Omental fat pad (tissue), 4 donors: ENCODE results near the gene WDR44. TPM values are rescaled to one million over a fixed set of nuclear protein-coding genes. Genes with fewer than 3 reads are reported as not detected.

ENCODE experiments used
- ATAC-seq: fragments of 150-250 bp; one replicate; pipeline ENCODE4 v1.9.1; 2016; ENCODE audit warnings: mild to moderate bottlenecking, moderate library complexity; ENCODE audit not compliant: low FRiP score
- DNase-seq: peaks from one replicate; pipeline ENCODE4 v3.0.0-alpha.2; 2019; ENCODE audit warnings: low spot score
- total RNA-seq, 4 donors: library from RNA; depleted of rRNA; stranded (reverse); fragments of >200 nt; gene quantifications; one replicate each; pipeline ENCODE4 v1.1.0, GENCODE V29; 2016
- TF ChIP-seq, protein P1 (sequence below), 3 donors: fragments of 450-650 bp; IDR thresholded peaks; one replicate each; pipeline ENCODE4 v1.5.1; 2016 to 2017; ENCODE audit warnings: antibody characterized with exemption in 3 of 3, mild to moderate bottlenecking in 3 of 3, moderate library complexity in 2 of 3

Gene WDR44
- total RNA-seq, 4 donors from 2014 or later = 16.3 to 21.2 (median 19.7) TPM

DNA sequence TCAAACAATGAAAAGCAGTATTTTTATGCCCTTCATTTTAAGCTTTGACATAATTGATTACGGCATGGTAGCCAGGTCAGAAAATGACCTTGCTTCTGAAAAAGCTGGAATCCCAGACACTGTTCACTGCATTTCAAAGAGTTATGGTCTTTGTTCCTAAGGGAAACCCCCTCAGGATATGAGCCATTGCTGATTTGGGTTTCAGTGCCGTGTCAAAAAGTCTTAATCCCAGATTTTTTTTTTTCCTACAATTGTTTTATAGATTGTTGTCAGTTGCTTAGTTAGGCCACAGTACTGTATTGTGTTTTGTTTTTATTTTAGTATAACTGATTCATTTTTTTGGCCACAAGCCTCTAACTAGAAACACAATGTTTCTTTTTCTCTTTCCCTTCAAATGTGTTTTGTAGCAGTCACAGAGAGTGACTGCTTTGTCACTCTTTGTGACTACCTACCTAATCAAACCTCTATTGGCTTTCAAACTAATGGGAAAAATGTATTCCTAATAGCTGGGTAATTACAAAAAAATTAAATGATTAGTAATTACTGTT, 10.3 kb downstream of the WDR44 start:
- no peak for ATAC-seq
- TF ChIP-seq, protein P1, sequence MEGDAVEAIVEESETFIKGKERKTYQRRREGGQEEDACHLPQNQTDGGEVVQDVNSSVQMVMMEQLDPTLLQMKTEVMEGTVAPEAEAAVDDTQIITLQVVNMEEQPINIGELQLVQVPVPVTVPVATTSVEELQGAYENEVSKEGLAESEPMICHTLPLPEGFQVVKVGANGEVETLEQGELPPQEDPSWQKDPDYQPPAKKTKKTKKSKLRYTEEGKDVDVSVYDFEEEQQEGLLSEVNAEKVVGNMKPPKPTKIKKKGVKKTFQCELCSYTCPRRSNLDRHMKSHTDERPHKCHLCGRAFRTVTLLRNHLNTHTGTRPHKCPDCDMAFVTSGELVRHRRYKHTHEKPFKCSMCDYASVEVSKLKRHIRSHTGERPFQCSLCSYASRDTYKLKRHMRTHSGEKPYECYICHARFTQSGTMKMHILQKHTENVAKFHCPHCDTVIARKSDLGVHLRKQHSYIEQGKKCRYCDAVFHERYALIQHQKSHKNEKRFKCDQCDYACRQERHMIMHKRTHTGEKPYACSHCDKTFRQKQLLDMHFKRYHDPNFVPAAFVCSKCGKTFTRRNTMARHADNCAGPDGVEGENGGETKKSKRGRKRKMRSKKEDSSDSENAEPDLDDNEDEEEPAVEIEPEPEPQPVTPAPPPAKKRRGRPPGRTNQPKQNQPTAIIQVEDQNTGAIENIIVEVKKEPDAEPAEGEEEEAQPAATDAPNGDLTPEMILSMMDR (IDR thresholded peaks at IDR 0.05) = no peak
- DNase-seq = no peak

DNA sequence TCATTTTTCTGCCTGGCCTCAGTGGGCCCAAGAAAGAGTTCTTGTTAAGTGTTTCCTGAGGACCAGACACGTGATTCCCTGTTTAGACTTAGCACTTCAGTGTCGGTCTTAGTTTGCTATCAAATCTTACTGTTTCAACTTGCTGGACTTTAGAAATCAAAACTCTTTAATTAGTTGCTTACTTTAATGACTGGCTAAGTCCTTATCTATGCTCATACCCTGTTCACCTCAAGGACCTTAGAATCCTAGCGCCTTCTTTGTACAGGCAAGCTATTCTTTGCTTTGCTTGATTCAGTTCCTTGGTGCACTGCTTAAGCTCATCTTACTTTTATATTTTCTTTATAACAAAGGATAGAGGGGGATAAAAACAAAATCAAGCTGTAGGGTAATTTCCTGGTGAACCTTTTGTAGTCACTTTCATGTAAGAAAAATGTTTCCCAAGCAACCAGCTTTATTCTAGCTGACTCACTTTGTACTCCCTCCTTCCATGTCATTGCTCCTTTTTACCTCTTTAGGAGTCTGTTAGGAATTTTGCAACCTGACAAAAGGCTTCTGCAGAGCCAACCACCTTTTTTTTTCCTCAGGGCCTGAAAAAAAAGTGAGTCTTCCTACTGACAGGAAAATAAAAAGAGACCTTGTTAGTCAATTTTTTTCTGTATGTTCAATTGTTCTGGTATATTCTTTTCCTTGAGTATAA, 14.7 kb downstream of the WDR44 start:
- DNase-seq (no peak), ATAC-seq (no peak)
- TF ChIP-seq, protein P1 (IDR thresholded peaks at IDR 0.05) = no peak

DNA sequence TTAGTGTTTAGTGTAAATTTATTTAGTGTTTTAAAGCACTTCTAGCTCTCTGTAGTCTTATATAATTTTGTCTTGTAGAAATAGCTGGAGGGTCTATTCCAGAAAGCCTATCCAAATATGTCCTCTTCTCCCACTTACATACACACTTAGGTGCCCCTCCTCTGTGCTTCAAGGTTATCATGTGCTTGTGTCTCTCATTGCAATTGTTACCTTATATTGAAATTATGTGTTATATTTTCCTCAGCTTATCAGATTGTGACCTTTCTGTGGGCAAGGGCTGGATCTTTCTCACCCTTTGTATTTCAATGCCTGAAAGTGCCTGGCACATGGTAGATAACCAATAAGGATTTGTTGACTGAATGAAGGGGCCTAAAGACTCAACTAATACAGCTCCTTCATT, 18.4 kb downstream of the WDR44 start:
- TF ChIP-seq, protein P1 (IDR thresholded peaks at IDR 0.05) = no peak
- DNase-seq (no peak), ATAC-seq (no peak)

DNA sequence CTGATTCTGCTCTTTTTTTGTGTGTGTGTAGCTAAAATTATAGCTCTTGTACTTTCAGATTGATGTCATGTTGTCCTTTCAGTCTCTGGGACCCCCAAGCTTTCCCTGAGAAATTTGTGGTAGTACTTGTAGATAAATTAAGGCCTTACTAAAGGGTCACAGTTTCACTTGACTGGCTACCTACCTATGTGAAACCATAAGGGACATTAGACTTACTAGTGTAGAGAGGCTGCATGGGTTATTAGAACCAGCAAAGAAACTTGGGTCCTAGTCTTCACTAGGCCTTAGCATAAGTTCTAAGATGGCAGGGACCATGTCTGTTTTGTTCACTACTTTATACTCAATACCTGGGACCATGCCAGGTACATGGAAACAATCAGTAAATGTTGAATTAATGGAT, 21.4 kb downstream of the WDR44 start:
- TF ChIP-seq, protein P1 (IDR thresholded peaks at IDR 0.05) = no peak
- DNase-seq = no peak
- no peak for ATAC-seq

DNA sequence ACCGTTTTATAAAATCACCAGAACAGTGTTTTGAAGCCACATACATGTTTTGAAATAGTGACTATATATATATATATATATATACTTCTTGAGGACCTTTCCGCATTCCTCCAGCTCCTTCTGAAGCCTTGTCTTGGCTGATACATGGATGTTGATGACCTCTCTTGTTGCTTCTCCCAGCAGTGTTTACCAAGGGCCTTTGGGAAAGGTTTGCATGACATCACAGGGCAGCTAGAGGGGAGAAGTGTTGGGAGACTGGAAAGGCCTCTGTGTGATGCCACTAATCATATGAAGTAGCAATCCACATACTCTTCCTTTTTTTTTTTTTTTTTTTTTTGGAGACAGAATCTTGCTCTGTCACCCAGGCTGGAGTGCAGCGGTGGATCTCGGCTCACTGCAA, 22.5 kb downstream of the WDR44 start:
- TF ChIP-seq, protein P1 (IDR thresholded peaks at IDR 0.05) = no peak
- no peak for ATAC-seq

DNA sequence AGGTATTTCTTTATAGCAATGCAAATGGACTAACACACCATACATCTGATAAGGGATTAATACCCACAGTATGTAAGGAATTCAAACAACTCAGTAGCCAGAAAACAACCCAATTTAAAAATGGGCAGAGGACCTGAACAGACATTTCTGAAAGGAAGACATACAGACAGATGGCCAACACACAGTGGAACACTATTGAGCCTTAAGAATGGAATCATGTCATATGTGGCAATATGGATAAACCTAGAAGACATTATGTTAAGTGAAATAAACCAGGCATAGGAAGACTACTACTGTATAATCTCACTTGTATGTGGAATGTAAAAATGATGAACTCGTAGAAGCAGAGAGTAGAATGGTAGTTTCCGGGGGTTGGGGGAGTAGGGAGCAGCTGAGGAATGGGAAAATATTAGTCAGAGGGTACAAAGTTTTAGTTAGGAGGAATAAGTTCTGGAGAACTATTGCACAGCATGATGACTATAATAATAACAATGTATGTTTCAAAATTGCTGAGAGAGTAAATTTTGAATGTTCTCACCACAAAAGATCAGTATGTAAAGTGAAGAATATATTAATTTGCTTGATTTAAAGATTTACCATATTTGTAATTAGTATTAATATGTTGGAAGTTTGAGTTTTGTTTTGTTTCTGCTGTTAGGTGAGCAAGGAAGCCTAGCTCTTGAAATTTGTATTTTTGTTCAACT, 25.2 kb downstream of the WDR44 start:
- TF ChIP-seq, protein P1 (IDR thresholded peaks at IDR 0.05) = no peak
- DNase-seq (no peak), ATAC-seq (peak; percentile 41)

More for the DNA sequence above, 22.5 kb downstream of the WDR44 start:
- no peak for DNase-seq
